Right lobe of liver (tissue), 4 donors: ENCODE measurements around the gene DECR2.

ENCODE experiments used
- POLR2A ChIP-seq: fragments of 450-650 bp; IDR thresholded peaks from one replicate; pipeline ENCODE4 v1.6.1; 2017; ENCODE audit warnings: antibody characterized with exemption, mild to moderate bottlenecking
- TF ChIP-seq, protein P1 (sequence below), 4 donors: fragments of 200-600 bp in 3 of 4; fragments of 450-650 bp in 1 of 4; IDR thresholded peaks; one replicate each; pipeline versions ENCODE4 v1.5.1 to v1.8.0; 2016 to 2022; ENCODE audit warnings: antibody characterized with exemption in 4 of 4, mild to moderate bottlenecking in 2 of 4
- donor health status: DM: no; HTN: no; CAD: no.
- donor health status: DM: no; HTN: no; CAD: no.
- donor health status: DM: no; HTN: yes; CAD: no.

DNA sequence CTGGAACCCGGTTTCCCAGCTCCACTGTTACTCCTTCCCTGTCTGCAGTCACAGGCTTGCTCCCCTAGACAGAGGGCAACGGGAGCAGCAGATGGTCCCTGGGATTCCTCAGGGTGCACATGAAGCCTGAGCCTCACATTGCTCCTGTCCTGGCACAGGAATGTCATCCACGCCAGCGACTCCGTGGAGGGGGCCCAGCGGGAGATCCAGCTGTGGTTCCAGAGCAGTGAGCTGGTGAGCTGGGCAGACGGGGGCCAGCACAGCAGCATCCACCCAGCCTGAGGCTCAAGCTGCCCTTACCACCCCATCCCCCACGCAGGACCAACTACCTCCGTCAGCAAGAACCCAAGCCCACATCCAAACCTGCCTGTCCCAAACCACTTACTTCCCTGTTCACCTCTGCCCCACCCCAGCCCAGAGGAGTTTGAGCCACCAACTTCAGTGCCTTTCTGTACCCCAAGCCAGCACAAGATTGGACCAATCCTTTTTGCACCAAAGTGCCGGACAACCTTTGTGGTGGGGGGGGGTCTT is 1.6 kb upstream of the DECR2 start:
- no peak for TF ChIP-seq POLR2A
- TF ChIP-seq, protein P1, sequence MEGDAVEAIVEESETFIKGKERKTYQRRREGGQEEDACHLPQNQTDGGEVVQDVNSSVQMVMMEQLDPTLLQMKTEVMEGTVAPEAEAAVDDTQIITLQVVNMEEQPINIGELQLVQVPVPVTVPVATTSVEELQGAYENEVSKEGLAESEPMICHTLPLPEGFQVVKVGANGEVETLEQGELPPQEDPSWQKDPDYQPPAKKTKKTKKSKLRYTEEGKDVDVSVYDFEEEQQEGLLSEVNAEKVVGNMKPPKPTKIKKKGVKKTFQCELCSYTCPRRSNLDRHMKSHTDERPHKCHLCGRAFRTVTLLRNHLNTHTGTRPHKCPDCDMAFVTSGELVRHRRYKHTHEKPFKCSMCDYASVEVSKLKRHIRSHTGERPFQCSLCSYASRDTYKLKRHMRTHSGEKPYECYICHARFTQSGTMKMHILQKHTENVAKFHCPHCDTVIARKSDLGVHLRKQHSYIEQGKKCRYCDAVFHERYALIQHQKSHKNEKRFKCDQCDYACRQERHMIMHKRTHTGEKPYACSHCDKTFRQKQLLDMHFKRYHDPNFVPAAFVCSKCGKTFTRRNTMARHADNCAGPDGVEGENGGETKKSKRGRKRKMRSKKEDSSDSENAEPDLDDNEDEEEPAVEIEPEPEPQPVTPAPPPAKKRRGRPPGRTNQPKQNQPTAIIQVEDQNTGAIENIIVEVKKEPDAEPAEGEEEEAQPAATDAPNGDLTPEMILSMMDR (IDR thresholded peaks at IDR 0.05): no peak
